ENCODE data around the gene CFAP410. TPM values are rescaled to one million over a fixed set of nuclear protein-coding genes. Genes with fewer than 3 reads are reported as not detected.

Gene CFAP410
- polyA plus RNA-seq, 1 of the 3 experiments (the other 2 are of a cell fraction): 18.0 TPM

DNA sequence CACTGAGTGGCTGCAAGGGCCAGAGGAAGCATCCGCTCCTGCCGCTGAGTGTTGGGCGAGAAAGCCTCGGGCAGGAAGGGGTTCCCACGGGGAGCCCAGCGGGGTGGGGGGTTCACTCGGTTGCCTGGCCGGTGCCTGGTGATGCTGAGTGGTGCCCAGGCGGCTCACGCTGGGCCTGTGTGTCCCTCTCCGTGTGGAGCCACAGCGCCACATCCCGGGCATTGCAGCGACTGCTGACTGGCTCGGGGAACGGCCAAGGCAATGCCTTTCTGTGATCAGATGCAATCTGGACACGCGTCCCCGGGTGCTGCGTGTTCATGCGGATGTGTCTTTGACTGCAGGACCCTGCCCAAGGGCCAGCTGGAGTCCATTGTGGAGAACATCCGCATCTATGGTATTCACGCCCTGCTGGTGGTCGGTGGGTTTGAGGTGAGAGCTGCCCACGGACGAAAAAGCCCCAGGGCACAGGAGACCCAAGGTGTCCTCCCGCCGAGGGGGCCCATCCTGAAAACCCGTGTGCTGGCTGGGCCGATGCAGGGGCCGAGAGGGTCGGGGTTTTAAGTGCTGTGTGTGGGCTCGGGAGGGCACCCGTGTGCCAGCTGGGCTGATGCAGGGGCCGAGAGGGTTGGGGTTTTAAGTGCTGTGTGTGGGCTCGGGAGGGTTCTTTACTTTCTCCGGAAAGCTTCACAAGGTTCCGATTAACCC, 16.4 kb downstream of the CFAP410 start:
- ChIA-PET CTCF (interaction anchor here (1.0 to 1.1 kb wide), 2 partner anchors 12 to 18 kb away, joined by 3 read pairs; no protein-coding TSS in a partner anchor), POLR2A (no interaction called here)
- Histone ChIP-seq H3K9me2 (no peaks in the 10 kb centered on the region), H3K4me3 (ENCODE audit: low read depth in 2 of 2, low read length in 1 of 2) (no peak overlapping the region), H3K4me1 (ENCODE audit: control insufficient read depth in 1 of 2, insufficient read depth in 2 of 2, low read depth in 1 of 2, low read length in 1 of 2) (no peaks in the 10 kb centered on the region), H3K9ac (no peak overlapping the region), H3K27me3 (ENCODE audit: insufficient read depth) (no peaks in the 10 kb centered on the region), H3K79me2 (ENCODE audit: insufficient read depth) (no peaks in the 10 kb centered on the region), H3K9me3 (no peaks in the 10 kb centered on the region), H3K4me2 (no peak overlapping the region), H2AFZ (ENCODE audit: low read depth) (no peak overlapping the region), H3F3A (replicated peaks; ENCODE audit: insufficient read depth) (no peaks in the 10 kb centered on the region), H4K20me1 (ENCODE audit: insufficient read depth) (no peaks in the 10 kb centered on the region), H3K36me3 (replicated peaks in 1 of 2; ENCODE audit: control insufficient read depth in 1 of 2, insufficient read depth in 2 of 2, low read length in 1 of 2) (peaks cover 0 to 57% of the 10 kb centered on the region in 2 experiments), H3K27ac (ENCODE audit: low read depth in 2 of 2, low read length in 1 of 2) (no peak overlapping the region)
- DNase-seq: no peak
- TF ChIP-seq RAD21 (IDR thresholded peaks at IDR 0.05; ENCODE audit: low read length): no peak
- no peak for TF ChIP-seq TAF1 (IDR thresholded peaks at IDR 0.05; ENCODE audit: borderline replicate concordance, low read depth, low read length)
- TF ChIP-seq GATA2 (CRISPR knock-in tag; IDR thresholded peaks at IDR 0.05): no peak
- TF ChIP-seq GABPA (IDR thresholded peaks at IDR 0.05; ENCODE audit: low read depth): no peak
- TF ChIP-seq, protein P1, sequence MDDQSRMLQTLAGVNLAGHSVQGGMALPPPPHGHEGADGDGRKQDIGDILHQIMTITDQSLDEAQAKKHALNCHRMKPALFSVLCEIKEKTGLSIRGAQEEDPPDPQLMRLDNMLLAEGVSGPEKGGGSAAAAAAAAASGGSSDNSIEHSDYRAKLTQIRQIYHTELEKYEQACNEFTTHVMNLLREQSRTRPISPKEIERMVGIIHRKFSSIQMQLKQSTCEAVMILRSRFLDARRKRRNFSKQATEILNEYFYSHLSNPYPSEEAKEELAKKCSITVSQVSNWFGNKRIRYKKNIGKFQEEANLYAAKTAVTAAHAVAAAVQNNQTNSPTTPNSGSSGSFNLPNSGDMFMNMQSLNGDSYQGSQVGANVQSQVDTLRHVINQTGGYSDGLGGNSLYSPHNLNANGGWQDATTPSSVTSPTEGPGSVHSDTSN (IDR thresholded peaks at IDR 0.05): no peak
- TF ChIP-seq, protein P2, sequence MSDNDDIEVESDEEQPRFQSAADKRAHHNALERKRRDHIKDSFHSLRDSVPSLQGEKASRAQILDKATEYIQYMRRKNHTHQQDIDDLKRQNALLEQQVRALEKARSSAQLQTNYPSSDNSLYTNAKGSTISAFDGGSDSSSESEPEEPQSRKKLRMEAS (IDR thresholded peaks at IDR 0.05; ENCODE audit: low read depth): no peak
- no peak for TF ChIP-seq EZH2phosphoT487 (IDR thresholded peaks at IDR 0.05; ENCODE audit: borderline replicate concordance, low read depth)
- no peak for TF ChIP-seq YY1 (IDR thresholded peaks at IDR 0.05; ENCODE audit: low read depth)
- no peak for TF ChIP-seq SIN3A (IDR thresholded peaks at IDR 0.05; ENCODE audit: borderline replicate concordance, low read depth, low read length)
- TF ChIP-seq MXI1 (IDR thresholded peaks at IDR 0.05; ENCODE audit: low read depth, low read length): no peak
- TF ChIP-seq POLR2AphosphoS5 (IDR thresholded peaks at IDR 0.05; ENCODE audit: low read depth, low read length): no peak
- TF ChIP-seq ELF1 (IDR thresholded peaks at IDR 0.05): no peak
- TF ChIP-seq RCOR1 (IDR thresholded peaks at IDR 0.05; ENCODE audit: low read length): no peak
- WGBS (ENCODE audit: low lambda C conversion rate): 95% methylated on average over 17 of the region's 38 CpGs

DNA sequence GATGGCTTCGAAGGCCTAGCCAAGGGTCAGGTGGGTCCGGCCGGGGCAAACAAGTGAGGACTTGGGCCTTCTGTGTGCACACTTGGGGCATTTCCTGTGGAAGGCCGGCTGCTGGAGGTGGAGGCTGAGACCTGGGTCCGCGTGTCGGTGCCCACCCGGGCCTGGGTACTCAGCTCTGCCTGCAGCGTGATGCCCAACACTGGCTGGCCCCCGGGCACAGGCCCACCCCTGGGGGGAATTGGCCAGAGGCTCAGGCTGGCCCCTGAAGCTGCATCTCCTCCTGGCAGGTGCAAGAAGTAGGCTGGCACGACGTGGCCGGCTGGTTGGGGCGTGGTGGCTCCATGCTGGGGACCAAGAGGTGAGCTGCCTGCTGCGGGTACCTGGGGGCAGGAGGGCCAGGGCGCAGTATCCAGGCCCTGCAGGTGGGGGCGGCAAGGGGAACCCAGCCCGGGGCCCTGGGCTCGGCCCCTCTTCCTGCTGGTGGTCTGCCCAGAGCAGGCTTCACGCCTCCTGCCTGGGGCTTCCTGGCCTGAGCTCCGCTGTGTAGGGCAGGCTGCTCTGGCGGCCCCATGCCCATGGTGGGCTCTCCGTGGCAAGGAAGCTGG, 17.2 kb downstream of the CFAP410 start:
- ChIA-PET POLR2A (no interaction called here), CTCF (interaction anchor here (1.0 kb wide), 1 partner anchor 17 kb away, joined by 3 read pairs; no protein-coding TSS in a partner anchor)
- H3K9ac ChIP-seq: no peak overlapping the region
- H3K4me1 ChIP-seq (ENCODE audit: control insufficient read depth in 1 of 2, insufficient read depth in 2 of 2, low read depth in 1 of 2, low read length in 1 of 2): no peaks in the 10 kb centered on the region
- H3K9me3 ChIP-seq: no peaks in the 10 kb centered on the region
- peaks cover 0 to 63% of the 10 kb centered on the region in 2 experiments for H3K36me3 ChIP-seq (replicated peaks in 1 of 2; ENCODE audit: control insufficient read depth in 1 of 2, insufficient read depth in 2 of 2, low read length in 1 of 2)
- TF ChIP-seq, protein P2 (IDR thresholded peaks at IDR 0.05; ENCODE audit: low read depth): no peak
- no peak for TF ChIP-seq EZH2phosphoT487 (IDR thresholded peaks at IDR 0.05; ENCODE audit: borderline replicate concordance, low read depth)
- no peak for TF ChIP-seq SMC3 (IDR thresholded peaks at IDR 0.05; ENCODE audit: low read depth, low read length)
- TF ChIP-seq RCOR1 (IDR thresholded peaks at IDR 0.05; ENCODE audit: low read length): no peak
- TF ChIP-seq, protein P3, sequence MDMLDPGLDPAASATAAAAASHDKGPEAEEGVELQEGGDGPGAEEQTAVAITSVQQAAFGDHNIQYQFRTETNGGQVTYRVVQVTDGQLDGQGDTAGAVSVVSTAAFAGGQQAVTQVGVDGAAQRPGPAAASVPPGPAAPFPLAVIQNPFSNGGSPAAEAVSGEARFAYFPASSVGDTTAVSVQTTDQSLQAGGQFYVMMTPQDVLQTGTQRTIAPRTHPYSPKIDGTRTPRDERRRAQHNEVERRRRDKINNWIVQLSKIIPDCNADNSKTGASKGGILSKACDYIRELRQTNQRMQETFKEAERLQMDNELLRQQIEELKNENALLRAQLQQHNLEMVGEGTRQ (IDR thresholded peaks at IDR 0.05; ENCODE audit: borderline replicate concordance, low read depth, low read length): no peak
- no peak overlapping the region for H3K4me3 ChIP-seq (ENCODE audit: low read depth in 2 of 2, low read length in 1 of 2)
- WGBS (ENCODE audit: low lambda C conversion rate): 100% methylated on average over 3 of the region's 23 CpGs
- no peak overlapping the region for H2AFZ ChIP-seq (ENCODE audit: low read depth)
- no peaks in the 10 kb centered on the region for H3K27me3 ChIP-seq (ENCODE audit: insufficient read depth)
- no peaks in the 10 kb centered on the region for H3F3A ChIP-seq (replicated peaks; ENCODE audit: insufficient read depth)
- no peak overlapping the region for H3K4me2 ChIP-seq
- no peaks in the 10 kb centered on the region for H3K9me2 ChIP-seq
- no peak overlapping the region for H3K27ac ChIP-seq (ENCODE audit: low read depth in 2 of 2, low read length in 1 of 2)
- no peaks in the 10 kb centered on the region for H4K20me1 ChIP-seq (ENCODE audit: insufficient read depth)
- H3K79me2 ChIP-seq (ENCODE audit: insufficient read depth): no peaks in the 10 kb centered on the region
- no peak for DNase-seq
